ENCODE measurements around the gene TBC1D22A.

- TF ChIP-seq CTCF (IDR thresholded peaks at IDR 0.05; ENCODE audit: extremely low read depth in 1 of 2, insufficient read depth in 1 of 2, low read depth in 1 of 2, low read length in 2 of 2), result no peak
- TF ChIP-seq EZH2 (IDR thresholded peaks at IDR 0.05; ENCODE audit: borderline replicate concordance, low read depth, low read length, severe bottlenecking), result no peak
- no peak for TF ChIP-seq GATA2 (IDR thresholded peaks at IDR 0.05; ENCODE audit: insufficient read depth, insufficient read length, low read depth, low read length)
- no peak for TF ChIP-seq JUN (IDR thresholded peaks at IDR 0.05; ENCODE audit: borderline replicate concordance, insufficient read depth, insufficient read length, low read depth)
- no peak for TF ChIP-seq POLR2AphosphoS5 (IDR thresholded peaks at IDR 0.05; ENCODE audit: insufficient read depth, low read depth, low read length)
- no peak for TF ChIP-seq MAX (IDR thresholded peaks at IDR 0.05; ENCODE audit: insufficient read depth, insufficient read length)
- TF ChIP-seq POLR2A (IDR thresholded peaks at IDR 0.05; ENCODE audit: low read depth, low read length), result no peak
These were observed 146.2 kb downstream of the TBC1D22A start for GRCh38 chr22:46908641-46909107.
